GM12878 (cell line): Measurements from ENCODE around the gene RASD1. TPM values are rescaled to one million over a fixed set of nuclear protein-coding genes. Genes with fewer than 3 reads are reported as not detected.

Source experiments
- ATAC-seq: fragments of 200-7000 bp; cut with Tn5 transposase; 3 replicates; pipeline ENCODE4 v1.9.1; 2020; ENCODE audit warnings: mild to moderate bottlenecking, moderate library complexity
- BruUV-seq: library from RNA; stranded (reverse); fragments of 400-500 nt; replicated peaks from 2 replicates; lab custom pipeline; 2021; lab: Mats Ljungman, UMichigan
- CTCF ChIA-PET: fragments of 300-600 bp; sonication (Branson Sonifier 250); formaldehyde crosslinking; extraction: SDS; loops from one replicate; lab custom pipeline; 2021; ENCODE audit warnings: inconsistent platforms; lab: Yijun Ruan, JAX
- POLR2A ChIA-PET: fragments of 350-600 bp; formaldehyde crosslinking; extraction: SDS; loops from one replicate; lab custom pipeline; 2021; ENCODE audit warnings: inconsistent platforms; lab: Charles Lee
- RAD21 ChIA-PET: fragments of 300-600 bp; sonication (Branson Sonifier 250); formaldehyde crosslinking; loops from one replicate; lab custom pipeline; 2023; ENCODE audit warnings: antibody characterized with exemption; ENCODE audit not compliant: unreplicated experiment; lab: Charles Lee
- SMC1A ChIA-PET: fragments of 300-600 bp; sonication (Branson Sonifier 250); formaldehyde crosslinking; loops from one replicate; lab custom pipeline; 2023; ENCODE audit not compliant: unreplicated experiment, uncharacterized antibody; lab: Charles Lee
- DNase-seq: peaks from one replicate; pipeline ENCODE4 v3.0.0-alpha.2; 2011; ENCODE audit warnings: low read depth, low spot score
- FAIRE-seq: peaks from 3 replicates; lab custom pipeline; 2011; peaks lifted over from hg19 to GRCh38; lab: Jason Lieb, UNC
- H2AFZ ChIP-seq: 2 replicates; pipeline ENCODE4 v1.6.0; 2011; ENCODE audit warnings: low read depth, low read length, control low read depth; ENCODE audit not compliant: control insufficient read depth
- H3K27ac ChIP-seq: 2 replicates; pipeline ENCODE4 v1.5.1; 2011; ENCODE audit warnings: control low read depth; ENCODE audit not compliant: control insufficient read depth, insufficient read depth
- H3K27me3 ChIP-seq, 2 experiments: replicated peaks in 1 of 2; 2 replicates each; pipeline versions ENCODE4 v1.6.0 to v1.6.1; 2011; ENCODE audit warnings: low read length in 1 of 2; ENCODE audit not compliant: control insufficient read depth in 2 of 2, insufficient read depth in 2 of 2
- H3K36me3 ChIP-seq, 2 experiments: 2 replicates each; pipeline ENCODE4 v1.5.1; 2011; ENCODE audit warnings: low read length in 1 of 2; ENCODE audit not compliant: control insufficient read depth in 2 of 2, insufficient read depth in 2 of 2
- H3K4me1 ChIP-seq: 2 replicates; pipeline ENCODE4 v1.6.1; 2011; ENCODE audit warnings: mild to moderate bottlenecking, low read length, moderate library complexity, mixed read lengths; ENCODE audit not compliant: control insufficient read depth, insufficient read depth
- H3K4me2 ChIP-seq: 2 replicates; pipeline ENCODE4 v1.6.0; 2011; ENCODE audit warnings: control low read depth; ENCODE audit not compliant: control insufficient read depth, insufficient read depth
- H3K4me3 ChIP-seq: fragments of 200-600 bp; sonication (generic); 2 replicates; pipeline ENCODE4 v1.5.1; 2016
- H3K79me2 ChIP-seq: 2 replicates; pipeline ENCODE4 v1.6.0; 2011; ENCODE audit warnings: low read length; ENCODE audit not compliant: control insufficient read depth, insufficient read depth
- H3K9ac ChIP-seq: 2 replicates; pipeline ENCODE4 v1.8.0; 2011; ENCODE audit warnings: low read length, control low read depth, mixed read lengths; ENCODE audit not compliant: control insufficient read depth, insufficient read depth
- H3K9me3 ChIP-seq: replicated peaks from 3 replicates; pipeline ENCODE4 v1.5.1; 2011; ENCODE audit warnings: mild to moderate bottlenecking, low read length; ENCODE audit not compliant: control insufficient read depth, insufficient read depth
- H4K20me1 ChIP-seq: 2 replicates; pipeline ENCODE4 v1.6.0; 2011; ENCODE audit not compliant: control insufficient read depth, insufficient read depth
- BRCA1 ChIP-seq: IDR thresholded peaks from 2 replicates; pipeline ENCODE4 v1.6.1; 2011; ENCODE audit warnings: low read depth, low read length, improper control_type of control experiment
- ETV6 ChIP-seq, 2 experiments: fragments of 450-650 bp in 1 of 2; IDR thresholded peaks in 1 of 2; conservative IDR thresholded peaks in 1 of 2; 2 replicates each; pipeline ENCODE4 v1.6.1; 2014; ENCODE audit warnings: antibody characterized with exemption in 1 of 2, borderline replicate concordance in 1 of 2, low read depth in 1 of 2, mild to moderate bottlenecking in 1 of 2, moderate library complexity in 1 of 2
- IKZF1 ChIP-seq: fragments of 450-650 bp; conservative IDR thresholded peaks from 2 replicates; pipeline ENCODE4 v1.6.1; 2017; ENCODE audit warnings: antibody characterized with exemption, mild to moderate bottlenecking
- IRF5 ChIP-seq: fragments of 450-650 bp; IDR thresholded peaks from 2 replicates; pipeline ENCODE4 v1.6.1; 2017; ENCODE audit warnings: borderline replicate concordance
- MEF2B ChIP-seq: fragments of 450-650 bp; IDR thresholded peaks from 2 replicates; pipeline ENCODE4 v1.6.1; 2018; ENCODE audit warnings: mild to moderate bottlenecking, moderate library complexity; ENCODE audit not compliant: partially characterized antibody, poor library complexity, severe bottlenecking
- MLLT1 ChIP-seq: fragments of 450-650 bp; IDR thresholded peaks from 2 replicates; pipeline ENCODE4 v1.6.1; 2016; ENCODE audit warnings: mild to moderate bottlenecking
- MTA2 ChIP-seq: fragments of 450-650 bp; IDR thresholded peaks from 2 replicates; pipeline ENCODE4 v1.6.1; 2016; ENCODE audit warnings: low read depth, mild to moderate bottlenecking, moderate library complexity
- NFYA ChIP-seq: IDR thresholded peaks from 2 replicates; pipeline ENCODE4 v1.6.1; 2011; ENCODE audit warnings: low read depth, mild to moderate bottlenecking, low read length, improper control_type of control experiment, borderline replicate concordance
- POLR2AphosphoS5 ChIP-seq: IDR thresholded peaks from 2 replicates; pipeline ENCODE4 v1.6.1; 2011; ENCODE audit warnings: mild to moderate bottlenecking, low read length, inconsistent platforms
- STAT3 ChIP-seq: IDR thresholded peaks from 2 replicates; pipeline ENCODE4 v1.6.1; 2011; ENCODE audit warnings: low read depth, low read length, improper control_type of control experiment
- ZBTB4 ChIP-seq: fragments of 450-650 bp; formaldehyde crosslinking; IDR thresholded peaks from 2 replicates; pipeline ENCODE4 v1.4.0; 2022; ENCODE audit warnings: mild to moderate bottlenecking, moderate library complexity
- ZBTB40 ChIP-seq: fragments of 450-650 bp; IDR thresholded peaks from 2 replicates; pipeline ENCODE4 v1.6.1; 2016; ENCODE audit warnings: mild to moderate bottlenecking, moderate library complexity, borderline replicate concordance
- ZNF384 ChIP-seq: IDR thresholded peaks from 2 replicates; pipeline ENCODE4 v1.6.1; 2012; ENCODE audit warnings: low read depth, mild to moderate bottlenecking, low read length, improper control_type of control experiment, borderline replicate concordance
- WGBS: methylation state at CpG from one replicate; pipeline ENCODE4 v1.1.6; 2016; ENCODE audit warnings: low lambda C conversion rate; ENCODE audit not compliant: insufficient replicate concordance, insufficient coverage; ENCODE audit errors: missing lambda C conversion rate; 5-methylcytosine and 5-hydroxymethylcytosine counted together
- in situ Hi-C: fragments of 300-500 bp; cut with MboI; formaldehyde crosslinking; loops from 9 replicates; pipeline ENCODE4 v1.14.3; 2018; ENCODE audit warnings: mixed read lengths
- intact Hi-C: fragments of 100-400 bp; cut with micrococcal nuclease; formaldehyde crosslinking; loops from one replicate; pipeline ENCODE4 v1.14.2; 2022; ENCODE audit not compliant: unreplicated experiment
- polyA plus RNA-seq, 11 experiments: library from polyadenylated mRNA; depleted of rRNA in 4 of 11; unstranded in 6 of 11; stranded (reverse) in 5 of 11; fragments of >200 nt; fragmentation: Nextera tagmentation in 4 of 11; fragmentation: Illumina TruSeq in 1 of 11; extraction: Ambion mirVana in 4 of 11; extraction: Trizol in 1 of 11; gene quantifications; 1 replicate in 1 of 11; 2 replicates in 10 of 11; pipeline versions ENCODE4 v1.2.1 to v1.2.3, GENCODE V29; 2011 to 2016; ENCODE audit warnings: inconsistent platforms in 2 of 11, missing spikeins in 2 of 11, low read depth in 1 of 11
- total RNA-seq, 4 experiments: library from RNA; depleted of rRNA in 3 of 4; stranded (reverse); fragments of >200 nt in 3 of 4; fragmentation: Illumina TruSeq in 1 of 4; extraction: Trizol in 1 of 4; gene quantifications; 2 replicates each; pipeline versions ENCODE4 v1.2.1 to v1.2.3, GENCODE V29; 2013 to 2021

The RASD1 gene
- total and polyA plus RNA-seq, 10 of the 15 experiments (the other 5 are each of a cell fraction or from before 2014, with no cell fraction given) = 0.14 to 0.33 TPM; not detected in 8

GRCh38 chr17:17492571-17492970, 3.6 kb downstream of the RASD1 start:
- no peak for FAIRE-seq
- no peak overlapping the region for H3K4me3 ChIP-seq
- no peak for TF ChIP-seq ZBTB4 (CRISPR knock-in tag)
- TF ChIP-seq MEF2B = no peak
- TF ChIP-seq IRF5 = no peak
- no peak for TF ChIP-seq BRCA1
- no peak for TF ChIP-seq IKZF1
- no peak for TF ChIP-seq ETV6 (conservative IDR thresholded peaks at IDR 0.05 in 1 of 2, IDR thresholded peaks at IDR 0.05 in 1 of 2; ENCODE audit: borderline replicate concordance in 1 of 2, low read depth in 1 of 2)
- no peak for TF ChIP-seq MTA2
- TF ChIP-seq STAT3 = no peak
- TF ChIP-seq ZBTB40 = no peak
- TF ChIP-seq ZNF384 = no peak
- TF ChIP-seq POLR2AphosphoS5 = no peak
- no peak for TF ChIP-seq MLLT1
- no peak for TF ChIP-seq NFYA
- H3K9me3 ChIP-seq = no peaks in the 10 kb centered on the region
- no peak overlapping the region for H3K9ac ChIP-seq
- H3K27ac ChIP-seq = no peak overlapping the region
- POLR2A ChIA-PET = no interaction called here
- no peak for ATAC-seq
- H4K20me1 ChIP-seq = 0 out of 2 replicates have a peak, but pooled peaks cover 3% of the 10 kb centered on the region
- no TSS peak for BruUV-seq
- RAD21 ChIA-PET = no interaction called here
- H3K27me3 ChIP-seq = peaks cover 2 to 10% of the 10 kb centered on the region in 2 experiments; a peak in 3 of 4 replicates
- intact Hi-C loops = no loop called here
- in situ Hi-C loops = no loop called here
- H3K36me3 ChIP-seq = peaks cover 5 to 6% of the 10 kb centered on the region in 2 experiments; a peak in 1 of 4 replicates
- DNase-seq = no peak
- no peak overlapping the region for H3K4me2 ChIP-seq
- CTCF ChIA-PET = interaction anchor here (1.5 kb wide), 1 partner anchor 138 kb away, joined by 6 read pairs; no protein-coding TSS in a partner anchor
- H2AFZ ChIP-seq = no peak overlapping the region
- H3K4me1 ChIP-seq = peaks cover 4% of the 10 kb centered on the region; the same call in 1 of the 2 replicates
- SMC1A ChIA-PET = no interaction called here
- 90% methylated on average over 9 of the region's 9 CpGs for WGBS
- no peaks in the 10 kb centered on the region for H3K79me2 ChIP-seq
